RKO (cell line): ENCODE data around the gene YPEL2.

Experiments
- DNase-seq: peaks from one replicate; pipeline ENCODE4 v3.0.0-alpha.2; 2016; ENCODE audit warnings: low spot score

Gene YPEL2

GRCh38 chr17:59434429-59434828 is 103.0 kb downstream of the YPEL2 start:
- no peak for DNase-seq

- peak; percentile 80 for DNase-seq
These were observed 103.8 kb downstream of the YPEL2 start for GRCh38 chr17:59435238-59435637.

- DNase-seq, result no peak
These were observed 105.4 kb downstream of the YPEL2 start for GRCh38 chr17:59436900-59437299.

- DNase-seq, result no peak
These were observed 106.4 kb downstream of the YPEL2 start for GRCh38 chr17:59437791-59438281.

- DNase-seq, result no peak
These were observed 107.8 kb downstream of the YPEL2 start for GRCh38 chr17:59439262-59439661.

- no peak for DNase-seq
These were observed 108.3 kb downstream of the YPEL2 start for GRCh38 chr17:59439741-59440211.

GRCh38 chr17:59440757-59441463 is 109.5 kb downstream of the YPEL2 start:
- DNase-seq, result peak; percentile 92

- DNase-seq, result no peak
These were observed 110.1 kb downstream of the YPEL2 start for GRCh38 chr17:59441464-59442096.

- DNase-seq, result no peak
These were observed 111.7 kb downstream of the YPEL2 start for GRCh38 chr17:59443106-59443505.
